Mesothelial cell of epicardium (in vitro differentiated cells): ENCODE data around the gene TARS3. TPM values are rescaled to one million over a fixed set of nuclear protein-coding genes. Genes with fewer than 3 reads are reported as not detected.

ENCODE experiments used
- DNase-seq, 2 experiments: peaks; one replicate each; pipeline ENCODE4 v3.0.0; 2021; ENCODE audit warnings: low spot score in 2 of 2; ENCODE audit not compliant: unreplicated experiment in 2 of 2
- H3K27ac Mint-ChIP-seq: 2 replicates; pipeline ENCODE4 v1.8.0; 2021; ENCODE audit warnings: mixed read lengths
- H3K27me3 Mint-ChIP-seq: 2 replicates; pipeline ENCODE4 v1.8.0; 2021; ENCODE audit warnings: low read depth, mixed read lengths
- H3K36me3 Mint-ChIP-seq: 2 replicates; pipeline ENCODE4 v1.8.0; 2021; ENCODE audit warnings: mixed read lengths
- H3K4me1 Mint-ChIP-seq: 2 replicates; pipeline ENCODE4 v1.8.0; 2021; ENCODE audit warnings: mixed read lengths
- H3K4me3 Mint-ChIP-seq: 2 replicates; pipeline ENCODE4 v1.8.0; 2021; ENCODE audit warnings: mild to moderate bottlenecking, moderate library complexity, mixed read lengths
- H3K9me3 Mint-ChIP-seq: 2 replicates; pipeline ENCODE4 v1.8.0; 2021; ENCODE audit warnings: mixed read lengths
- CTCF ChIP-seq: fragments of 200-600 bp; sonication (generic); IDR thresholded peaks from one replicate; pipeline ENCODE4 v1.5.0; 2021; ENCODE audit warnings: antibody characterized with exemption; ENCODE audit not compliant: unreplicated experiment
- total RNA-seq: library from RNA; stranded (reverse); gene quantifications from 3 replicates; pipeline ENCODE4 v1.2.1, GENCODE V29; 2021

The TARS3 gene
- total RNA-seq, 1 donor from 2014 or later = 22.4 TPM

- Mint-ChIP-seq H3K27me3 (peaks cover 9% of the 10 kb centered on the region), H3K27ac (no peak overlapping the region), H3K4me3 (no peak overlapping the region), H3K9me3 (peaks cover 4% of the 10 kb centered on the region), H3K36me3 (no peaks in the 10 kb centered on the region), H3K4me1 (no peaks in the 10 kb centered on the region)
- no peak for DNase-seq
- no peak for TF ChIP-seq CTCF
Measured at GRCh38 chr15:101607108-101607507, 117.2 kb downstream of the TARS3 start.

GRCh38 chr15:101604124-101604874 lies 120.0 kb downstream of the TARS3 start:
- Mint-ChIP-seq H3K9me3 (peaks cover 4% of the 10 kb centered on the region), H3K4me1 (no peaks in the 10 kb centered on the region), H3K27me3 (peaks cover 17% of the 10 kb centered on the region), H3K4me3 (no peak overlapping the region), H3K27ac (no peak overlapping the region), H3K36me3 (no peaks in the 10 kb centered on the region)
- no peak for DNase-seq
- TF ChIP-seq CTCF = no peak

Other genes with a start within 250 kb of the TARS3 start
- gene PCSK6, start 234.8 kb downstream of the TARS3 start, total RNA-seq = 3.7 to 4.5 TPM (median 3.7 TPM) in 3 replicates
- gene TM2D3, start 72.1 kb downstream of the TARS3 start, total RNA-seq = 49.3 to 51.9 TPM (median 51.2 TPM) in 3 replicates
- gene OR4F6, start 79.0 kb upstream of the TARS3 start, total RNA-seq = not detected in 3 replicates
- gene OR4F15, start 87.7 kb upstream of the TARS3 start, total RNA-seq = not detected in 3 replicates